Endothelial cell of umbilical vein (primary cell): Measurements from ENCODE around the gene ANXA8L1. TPM values are rescaled to one million over a fixed set of nuclear protein-coding genes. Genes with fewer than 3 reads are reported as not detected.
"Not testable (repeated sequence)": the region's sequence is repeated elsewhere in the genome, so short reads cannot be mapped to it uniquely, and the experiment has no call there.

Source experiments
- BruUV-seq: library from RNA; stranded (reverse); fragments of 400-500 nt; replicated peaks from 2 replicates; lab custom pipeline; 2021; lab: Mats Ljungman, UMichigan
- CTCF ChIA-PET: fragments of 300-600, 350-600 bp; sonication (Branson Sonifier 250); formaldehyde crosslinking; loops from one replicate; lab custom pipeline; 2021; ENCODE audit warnings: antibody characterized with exemption, inconsistent platforms; lab: Charles Lee
- POLR2A ChIA-PET: fragments of 300-600, 350-600 bp; sonication (Branson Sonifier 250); formaldehyde crosslinking; loops from one replicate; lab custom pipeline; 2021; ENCODE audit warnings: antibody characterized with exemption, inconsistent platforms; lab: Charles Lee
- DNase-seq: peaks from one replicate; pipeline ENCODE4 v3.0.0-alpha.2; 2011; ENCODE audit warnings: low read depth, low spot score
- FAIRE-seq: peaks from 2 replicates; lab custom pipeline; 2011; peaks lifted over from hg19 to GRCh38; lab: Jason Lieb, UNC
- H2AFZ ChIP-seq: 2 replicates; pipeline ENCODE4 v1.6.0; 2012; ENCODE audit warnings: low read depth, low read length, control low read depth, inconsistent platforms
- H3K27ac ChIP-seq: 2 replicates; pipeline ENCODE4 v1.5.1; 2011; ENCODE audit warnings: low read depth, mild to moderate bottlenecking, control low read depth, low read length, moderate library complexity; ENCODE audit not compliant: insufficient read depth
- H3K27me3 ChIP-seq, 2 experiments: 2 replicates each; pipeline versions ENCODE4 v1.6.0 to v1.6.1; 2011; ENCODE audit warnings: low read length in 2 of 2, mixed read lengths in 1 of 2; ENCODE audit not compliant: control insufficient read depth in 2 of 2, insufficient read depth in 2 of 2
- H3K36me3 ChIP-seq, 2 experiments: 2 replicates in 1 of 2; 3 replicates in 1 of 2; pipeline ENCODE4 v1.5.1; 2011; ENCODE audit warnings: low read length in 2 of 2, mild to moderate bottlenecking in 1 of 2, moderate library complexity in 1 of 2; ENCODE audit not compliant: control insufficient read depth in 2 of 2, insufficient read depth in 2 of 2; ENCODE audit errors: extremely low read depth in 1 of 2
- H3K4me1 ChIP-seq: 3 replicates; pipeline ENCODE4 v1.5.1; 2011; ENCODE audit warnings: mild to moderate bottlenecking, low read length; ENCODE audit not compliant: control insufficient read depth, insufficient read depth; ENCODE audit errors: extremely low read depth
- H3K4me2 ChIP-seq: 2 replicates; pipeline ENCODE4 v1.6.1; 2011; ENCODE audit warnings: low read length, control low read depth, mixed read lengths; ENCODE audit not compliant: insufficient read depth
- H3K4me3 ChIP-seq, 3 experiments: fragments of 200-600 bp in 1 of 3; sonication (generic), shearing (Covaris generic) in 1 of 3; replicated peaks in 1 of 3; 2 replicates each; pipeline ENCODE4 v1.5.1; 2011 to 2016; ENCODE audit warnings: control low read depth in 3 of 3, low read length in 3 of 3, mild to moderate bottlenecking in 2 of 3, inconsistent platforms in 1 of 3, low read depth in 1 of 3, moderate library complexity in 1 of 3; ENCODE audit not compliant: insufficient read depth in 1 of 3
- H3K79me2 ChIP-seq: 2 replicates; pipeline ENCODE4 v1.6.0; 2012; ENCODE audit warnings: low read length, inconsistent platforms; ENCODE audit not compliant: control insufficient read depth, insufficient read depth
- H3K9ac ChIP-seq: replicated peaks from 2 replicates; pipeline ENCODE3; 2011; ENCODE audit warnings: low read length, control low read depth; ENCODE audit not compliant: insufficient read depth; ENCODE audit errors: extremely low read depth
- H3K9me1 ChIP-seq: replicated peaks from 3 replicates; pipeline ENCODE4 v1.6.0; 2011; ENCODE audit warnings: mild to moderate bottlenecking, low read length; ENCODE audit not compliant: control insufficient read depth, insufficient read depth; ENCODE audit errors: extremely low read depth
- H3K9me3 ChIP-seq: replicated peaks from 2 replicates; pipeline ENCODE4 v1.5.1; 2012; ENCODE audit warnings: low read length, inconsistent platforms; ENCODE audit not compliant: control insufficient read depth, insufficient read depth
- H4K20me1 ChIP-seq: replicated peaks from 2 replicates; pipeline ENCODE3; 2011; ENCODE audit warnings: mild to moderate bottlenecking, low read length; ENCODE audit not compliant: control insufficient read depth, insufficient read depth; ENCODE audit errors: extremely low read depth
- dilution Hi-C: fragments of 300-500 bp; cut with MboI; formaldehyde crosslinking; loops from one replicate; pipeline ENCODE4 v1.15.0; 2019; ENCODE audit warnings: low sequenced_read_pairs; ENCODE audit not compliant: extremely low pct_ligation_motif_present
- intact Hi-C: fragments of 100-400 bp; cut with micrococcal nuclease; formaldehyde crosslinking; loops from one replicate; pipeline ENCODE4 v1.10.0; 2022
- polyA plus RNA-seq, 4 experiments: library from polyadenylated mRNA; depleted of rRNA in 3 of 4; stranded (reverse) in 3 of 4; unstranded in 1 of 4; fragments of >200 nt; gene quantifications; 2 replicates each; pipeline versions ENCODE4 v1.2.1 to v1.2.3, GENCODE V29; 2011 to 2012; ENCODE audit warnings: missing spikeins in 1 of 4
- total RNA-seq: library from RNA; stranded (reverse); gene quantifications from 2 replicates; pipeline ENCODE4 v1.2.3, GENCODE V29; 2021

ANXA8L1 gene
- total and polyA plus RNA-seq, 2 donors (not counting 3 experiments of a cell fraction or from before 2014, with no cell fraction given) = not detected

DNA sequence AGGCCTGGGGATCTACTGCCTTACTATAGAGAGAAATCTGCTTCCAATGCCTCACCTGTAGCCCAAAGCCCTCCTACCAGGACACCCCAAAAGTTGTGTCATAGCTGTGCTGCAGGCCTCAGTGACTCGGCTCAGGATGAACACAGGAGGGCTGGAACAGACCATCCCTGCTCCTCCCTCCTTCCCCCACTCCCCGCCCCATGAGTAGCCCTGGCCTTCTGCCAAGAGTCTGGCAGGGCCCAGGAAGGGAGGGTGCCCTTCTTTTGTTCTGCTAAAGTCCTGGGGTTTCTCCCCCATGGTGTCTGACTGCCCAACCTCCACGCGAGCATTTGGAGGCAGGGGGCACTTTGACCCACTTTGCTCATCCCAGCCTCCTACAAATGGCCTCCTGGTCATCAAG lies 65.4 kb downstream of the ANXA8L1 start:
- H3K4me3 ChIP-seq, H3K27ac ChIP-seq, H3K9me1 ChIP-seq, H3K36me3 ChIP-seq, POLR2A ChIA-PET, H2AFZ ChIP-seq, BruUV-seq, DNase-seq, dilution Hi-C loops, FAIRE-seq, H4K20me1 ChIP-seq, intact Hi-C loops, CTCF ChIA-PET, H3K4me2 ChIP-seq, H3K9ac ChIP-seq, H3K27me3 ChIP-seq, H3K4me1 ChIP-seq, H3K9me3 ChIP-seq, H3K79me2 ChIP-seq: not testable (repeated sequence)

Other genes with a start within 250 kb of the ANXA8L1 start
- not detected in 2 replicates for gene ANTXRL, start 88.8 kb upstream of the ANXA8L1 start, total RNA-seq
- gene ANTXRL, start 88.8 kb upstream of the ANXA8L1 start, polyA plus RNA-seq = not detected in 2 replicates
- not detected in 2 replicates for gene NPY4R, start 90.2 kb downstream of the ANXA8L1 start, total RNA-seq
- not detected in 2 replicates for gene NPY4R, start 90.2 kb downstream of the ANXA8L1 start, polyA plus RNA-seq
- gene GPRIN2, start 180.9 kb downstream of the ANXA8L1 start, total RNA-seq = not detected in 2 replicates
- gene GPRIN2, start 180.9 kb downstream of the ANXA8L1 start, polyA plus RNA-seq = not detected in 2 replicates
- 0.65 and 0.75 TPM in 2 replicates for gene SYT15, start 203.4 kb downstream of the ANXA8L1 start, total RNA-seq
- 0.50 and 0.65 TPM in 2 replicates for gene SYT15, start 203.4 kb downstream of the ANXA8L1 start, polyA plus RNA-seq